IMR-90 (cell line): Measurements from ENCODE around the gene PLA2G4A. TPM values are rescaled to one million over a fixed set of nuclear protein-coding genes. Genes with fewer than 3 reads are reported as not detected.

ENCODE experiments used
- ATAC-seq: fragments of 200-7000 bp; cut with Tn5 transposase; 2 replicates; pipeline ENCODE4 v1.9.1; 2020; ENCODE audit warnings: low read depth, mild to moderate bottlenecking, moderate library complexity
- BruUV-seq: library from RNA; stranded (reverse); fragments of 400-500 nt; replicated peaks from 2 replicates; lab custom pipeline; 2021; lab: Mats Ljungman, UMichigan
- CTCF ChIA-PET: fragments of 300-600 bp; formaldehyde crosslinking; extraction: SDS; loops from one replicate; lab custom pipeline; 2021; ENCODE audit warnings: antibody characterized with exemption; lab: Yijun Ruan, JAX
- POLR2A ChIA-PET: fragments of 300-600 bp; sonication (Branson Sonifier 250); formaldehyde crosslinking; loops from one replicate; lab custom pipeline; 2022; ENCODE audit warnings: antibody characterized with exemption; ENCODE audit not compliant: unreplicated experiment; lab: Charles Lee
- DNase-seq: peaks from one replicate; pipeline ENCODE4 v3.0.0; 2013
- H2AFZ ChIP-seq: replicated peaks from 2 replicates; pipeline ENCODE3; 2013; ENCODE audit warnings: low read length, mild to moderate bottlenecking; ENCODE audit not compliant: poor library complexity
- H2AK5ac ChIP-seq: 2 replicates; pipeline ENCODE4 v1.6.1; 2013; ENCODE audit warnings: low read depth, low read length, inconsistent platforms
- H2AK9ac ChIP-seq: replicated peaks from 2 replicates; pipeline ENCODE3; 2013; ENCODE audit warnings: mild to moderate bottlenecking, low read depth, low read length, moderate library complexity; ENCODE audit not compliant: poor library complexity
- H2BK120ac ChIP-seq: 2 replicates; pipeline ENCODE4 v1.6.1; 2013; ENCODE audit warnings: low read depth, low read length, inconsistent platforms
- H2BK15ac ChIP-seq: 3 replicates; pipeline ENCODE4 v1.6.1; 2013; ENCODE audit warnings: low read depth, low read length, inconsistent platforms
- H2BK20ac ChIP-seq: 2 replicates; pipeline ENCODE4 v1.6.1; 2013; ENCODE audit warnings: low read depth, mild to moderate bottlenecking, inconsistent platforms, low read length, moderate library complexity
- H2BK5ac ChIP-seq: 2 replicates; pipeline ENCODE4 v1.6.1; 2013; ENCODE audit warnings: mild to moderate bottlenecking, low read depth, low read length, inconsistent platforms; ENCODE audit not compliant: poor library complexity, severe bottlenecking
- H3K14ac ChIP-seq: replicated peaks from 2 replicates; pipeline ENCODE4 v1.6.1; 2013; ENCODE audit warnings: low read depth, low read length, inconsistent platforms
- H3K18ac ChIP-seq: 2 replicates; pipeline ENCODE4 v1.6.1; 2013; ENCODE audit warnings: low read depth, low read length, control low read depth
- H3K23ac ChIP-seq: 2 replicates; pipeline ENCODE4 v1.6.1; 2013; ENCODE audit warnings: low read depth, low read length, inconsistent platforms
- H3K27ac ChIP-seq: 2 replicates; pipeline ENCODE4 v1.5.1; 2013; ENCODE audit warnings: mild to moderate bottlenecking, control low read depth, low read length; ENCODE audit not compliant: insufficient read depth
- H3K27me3 ChIP-seq: 2 replicates; pipeline ENCODE4 v1.6.1; 2013; ENCODE audit warnings: low read length; ENCODE audit not compliant: control insufficient read depth, insufficient read depth
- H3K36me3 ChIP-seq: 2 replicates; pipeline ENCODE4 v1.6.1; 2013; ENCODE audit warnings: low read length, mixed read lengths; ENCODE audit not compliant: control insufficient read depth, insufficient read depth
- H3K4ac ChIP-seq: 2 replicates; pipeline ENCODE4 v1.6.1; 2013; ENCODE audit warnings: low read depth, low read length, inconsistent platforms
- H3K4me1 ChIP-seq: 2 replicates; pipeline ENCODE4 v1.6.1; 2013; ENCODE audit warnings: low read length, mixed read lengths; ENCODE audit not compliant: control insufficient read depth, insufficient read depth
- H3K4me2 ChIP-seq: 2 replicates; pipeline ENCODE4 v1.6.1; 2013; ENCODE audit warnings: low read depth, mild to moderate bottlenecking, control low read depth, low read length, moderate library complexity
- H3K4me3 ChIP-seq: 2 replicates; pipeline ENCODE4 v1.5.1; 2013; ENCODE audit warnings: low read depth, mild to moderate bottlenecking, control low read depth, low read length, moderate library complexity; ENCODE audit not compliant: insufficient read depth
- H3K56ac ChIP-seq: 2 replicates; pipeline ENCODE4 v1.6.1; 2013; ENCODE audit warnings: low read length, inconsistent platforms; ENCODE audit not compliant: insufficient read depth; ENCODE audit errors: extremely low read depth
- H3K79me1 ChIP-seq, 2 experiments: 2 replicates each; pipeline ENCODE4 v1.6.1; 2013; ENCODE audit warnings: low read length in 2 of 2, inconsistent platforms in 1 of 2, low read depth in 1 of 2
- H3K9ac ChIP-seq: 2 replicates; pipeline ENCODE4 v1.6.1; 2013; ENCODE audit warnings: low read depth, low read length, control low read depth
- H3K9me1 ChIP-seq: 2 replicates; pipeline ENCODE4 v1.6.1; 2013; ENCODE audit warnings: low read length, inconsistent platforms; ENCODE audit not compliant: insufficient read depth
- H3K9me3 ChIP-seq: 2 replicates; pipeline ENCODE4 v1.6.1; 2013; ENCODE audit warnings: low read length; ENCODE audit not compliant: control insufficient read depth, insufficient read depth
- H4K20me1 ChIP-seq: 2 replicates; pipeline ENCODE4 v1.6.1; 2013; ENCODE audit warnings: low read length, inconsistent platforms; ENCODE audit not compliant: insufficient read depth
- H4K5ac ChIP-seq: 2 replicates; pipeline ENCODE4 v1.6.1; 2013; ENCODE audit warnings: mild to moderate bottlenecking, low read depth, low read length, control low read depth
- H4K8ac ChIP-seq, 2 experiments: 2 replicates each; pipeline ENCODE4 v1.6.1; 2013; ENCODE audit warnings: low read depth in 2 of 2, low read length in 2 of 2, control low read depth in 1 of 2, inconsistent platforms in 1 of 2
- H4K91ac ChIP-seq: 2 replicates; pipeline ENCODE4 v1.6.1; 2013; ENCODE audit warnings: low read depth, low read length, inconsistent platforms; ENCODE audit not compliant: insufficient read depth
- BHLHE40 ChIP-seq: fragments of 150-350 bp; IDR thresholded peaks from 2 replicates; pipeline ENCODE4 v1.6.1; 2016; ENCODE audit warnings: mild to moderate bottlenecking, low read depth, low read length
- CEBPB ChIP-seq: IDR thresholded peaks from 2 replicates; pipeline ENCODE4 v1.6.1; 2012; ENCODE audit warnings: low read depth, low read length, improper control_type of control experiment
- CHD1 ChIP-seq: IDR thresholded peaks from 2 replicates; pipeline ENCODE4 v1.6.1; 2012; ENCODE audit warnings: low read depth, low read length, improper control_type of control experiment
- CTCF ChIP-seq: conservative IDR thresholded peaks from 2 replicates; pipeline ENCODE4 v1.5.1; 2012; ENCODE audit warnings: mild to moderate bottlenecking, low read depth, low read length, improper control_type of control experiment
- ELK1 ChIP-seq: fragments of 150-350 bp; IDR thresholded peaks from 2 replicates; pipeline ENCODE4 v1.6.1; 2016; ENCODE audit warnings: low read depth, mild to moderate bottlenecking, low read length, moderate library complexity, borderline replicate concordance
- FOS ChIP-seq: fragments of 150-350 bp; IDR thresholded peaks from 2 replicates; pipeline ENCODE4 v1.6.1; 2016; ENCODE audit warnings: low read depth, low read length
- MAFK ChIP-seq: IDR thresholded peaks from 2 replicates; pipeline ENCODE4 v1.6.1; 2012; ENCODE audit warnings: low read depth, low read length, improper control_type of control experiment
- MAZ ChIP-seq: IDR thresholded peaks from 2 replicates; pipeline ENCODE4 v1.6.1; 2012; ENCODE audit warnings: low read depth, mild to moderate bottlenecking, low read length, improper control_type of control experiment, moderate library complexity, borderline replicate concordance
- MXI1 ChIP-seq: IDR thresholded peaks from 2 replicates; pipeline ENCODE4 v1.6.1; 2012; ENCODE audit warnings: low read depth, mild to moderate bottlenecking, low read length, moderate library complexity, borderline replicate concordance
- NFE2L2 ChIP-seq: fragments of 150-350 bp; IDR thresholded peaks from 2 replicates; pipeline ENCODE4 v1.6.1; 2016; ENCODE audit warnings: low read depth, mild to moderate bottlenecking, low read length
- POLR2A ChIP-seq: IDR thresholded peaks from 2 replicates; pipeline ENCODE4 v1.6.1; 2012; ENCODE audit warnings: mild to moderate bottlenecking, low read depth, low read length
- RAD21 ChIP-seq: IDR thresholded peaks from 2 replicates; pipeline ENCODE4 v1.6.1; 2012; ENCODE audit warnings: low read length, improper control_type of control experiment
- RCOR1 ChIP-seq: IDR thresholded peaks from 2 replicates; pipeline ENCODE4 v1.6.1; 2012; ENCODE audit warnings: mild to moderate bottlenecking, low read length, improper control_type of control experiment; ENCODE audit not compliant: insufficient replicate concordance
- RFX5 ChIP-seq: IDR thresholded peaks from 2 replicates; pipeline ENCODE4 v1.8.0; 2012; ENCODE audit warnings: low read depth, mild to moderate bottlenecking, low read length, moderate library complexity
- SMC3 ChIP-seq: fragments of 150-350 bp; IDR thresholded peaks from 2 replicates; pipeline ENCODE4 v1.6.1; 2016; ENCODE audit warnings: low read depth, mild to moderate bottlenecking, antibody characterized with exemption, low read length, moderate library complexity
- USF2 ChIP-seq: fragments of 150-350 bp; IDR thresholded peaks from 2 replicates; pipeline ENCODE4 v1.6.1; 2017; ENCODE audit warnings: mild to moderate bottlenecking, antibody characterized with exemption, low read length, low read depth
- WGBS, 2 experiments: methylation state at CpG; one replicate each; pipeline versions ENCODE4 v1.1.5 to v1.1.7; 2013; ENCODE audit warnings: missing lambda C conversion rate in 2 of 2; ENCODE audit not compliant: insufficient read length in 1 of 2; ENCODE audit errors: extremely low coverage in 2 of 2; 5-methylcytosine and 5-hydroxymethylcytosine counted together
- dilution Hi-C: fragments of 300-500 bp; cut with HindIII; formaldehyde crosslinking; loops from one replicate; pipeline ENCODE4 v1.14.3; 2018; ENCODE audit warnings: low sequenced_read_pairs; ENCODE audit not compliant: unreplicated experiment
- in situ Hi-C: fragments of 300-500 bp; cut with MboI; formaldehyde crosslinking; loops from 3 replicates; pipeline ENCODE4 v1.14.3; 2019; ENCODE audit warnings: low sequenced_read_pairs, inconsistent platforms, mixed read lengths
- intact Hi-C: fragments of 100-400 bp; cut with micrococcal nuclease; formaldehyde crosslinking; loops from 2 replicates; pipeline ENCODE4 v1.10.0; 2022
- polyA plus RNA-seq, 3 experiments: library from polyadenylated mRNA; depleted of rRNA; stranded (reverse); fragments of >200 nt; gene quantifications; 2 replicates each; pipeline ENCODE4 v1.2.3, GENCODE V29; 2012; ENCODE audit warnings: low replicate concordance in 1 of 3
- total RNA-seq: library from RNA; depleted of rRNA; stranded (reverse); fragments of >200 nt; gene quantifications from 2 replicates; pipeline ENCODE4 v1.2.3, GENCODE V29; 2012

Gene PLA2G4A
- total and polyA plus RNA-seq, 2 of the 4 experiments (the other 2 are of a cell fraction): 1.6 to 3.8 TPM

GRCh38 chr1:186843931-186844330 is 15.2 kb downstream of the PLA2G4A start:
- Histone ChIP-seq H4K5ac (no peak overlapping the region), H3K4me3 (no peak overlapping the region), H3K4me2 (no peak overlapping the region), H2BK20ac (no peak overlapping the region), H3K4me1 (no peaks in the 10 kb centered on the region), H2BK120ac (no peak overlapping the region), H3K27me3 (no peaks in the 10 kb centered on the region), H2AFZ (no peak overlapping the region), H3K9me3 (no peaks in the 10 kb centered on the region), H4K91ac (no peak overlapping the region), H3K36me3 (no peaks in the 10 kb centered on the region), H2BK15ac (no peak overlapping the region), H3K79me1 (no peaks in the 10 kb centered on the region), H3K18ac (no peak overlapping the region), H2AK5ac (no peak overlapping the region), H3K56ac (no peak overlapping the region), H3K23ac (no peak overlapping the region), H3K27ac (no peak overlapping the region), H2BK5ac (no peak overlapping the region), H3K9me1 (no peaks in the 10 kb centered on the region), H4K20me1 (no peaks in the 10 kb centered on the region), H4K8ac (no peak overlapping the region), H3K9ac (no peak overlapping the region), H2AK9ac (no peak overlapping the region), H3K14ac (no peak overlapping the region), H3K4ac (no peak overlapping the region)
- dilution Hi-C loops: no loop called here
- TF ChIP-seq FOS (no peak), RAD21 (no peak), MAFK (no peak), MXI1 (no peak), CTCF (no peak), POLR2A (no peak), MAZ (no peak), CEBPB (no peak), RFX5 (no peak), SMC3 (no peak), NFE2L2 (no peak), RCOR1 (no peak), ELK1 (no peak), USF2 (no peak), BHLHE40 (no peak), CHD1 (no peak)
- DNase-seq (no peak), ATAC-seq (no peak)
- ChIA-PET CTCF (no interaction called here), POLR2A (no interaction called here)
- no TSS peak for BruUV-seq
- WGBS, 2 experiments: no CpG with 5 or more reads among the region's 2 CpGs
- in situ Hi-C loops: no loop called here
- intact Hi-C loops: no loop called here
